ENCODE measurements around the gene SLAMF9. TPM values are rescaled to one million over a fixed set of nuclear protein-coding genes. Genes with fewer than 3 reads are reported as not detected.

SLAMF9 gene
- total RNA-seq, 1 experiment from 2014 or later = not detected

- Histone ChIP-seq H3K79me2 (ENCODE audit: insufficient read depth, low read length) (no peaks in the 10 kb centered on the region), H3K18ac (ENCODE audit: insufficient read length, low read depth, low read length) (no peak overlapping the region), H2BK12ac (ENCODE audit: insufficient read length, low read depth, low read length) (no peak overlapping the region), H3K23ac (ENCODE audit: insufficient read length, low read depth, low read length) (no peak overlapping the region), H2AK5ac (ENCODE audit: insufficient read length, low read length) (no peak overlapping the region), H3K4me1 (ENCODE audit: insufficient read depth, low read length) (no peaks in the 10 kb centered on the region; the same call in 1 of the 2 replicates), H4K20me1 (ENCODE audit: control insufficient read depth, insufficient read depth, insufficient read length) (no peaks in the 10 kb centered on the region), H3K4me2 (ENCODE audit: insufficient read depth, insufficient read length, low read length) (no peak overlapping the region), H2BK15ac (ENCODE audit: low read depth, low read length) (no peak overlapping the region), H3K79me1 (ENCODE audit: insufficient read depth, low read depth, low read length, poor library complexity, severe bottlenecking) (no peaks in the 10 kb centered on the region), H2BK120ac (ENCODE audit: low read depth, low read length, poor library complexity, severe bottlenecking) (no peak overlapping the region), H4K8ac (replicated peaks; ENCODE audit: insufficient read length, low read depth, low read length) (no peak overlapping the region), H3K27me3 (ENCODE audit: insufficient read depth, low read length) (no peaks in the 10 kb centered on the region; the same call in 1 of the 2 replicates), H4K91ac (ENCODE audit: insufficient read length, low read depth, low read length) (no peak overlapping the region), H3K27ac (ENCODE audit: insufficient read length, low read depth, low read length) (no peak overlapping the region), H3K56ac (ENCODE audit: insufficient read length, low read depth, low read length) (no peak overlapping the region), H3K9ac (ENCODE audit: extremely low read depth, insufficient read length, low read length) (no peak overlapping the region), H2BK5ac (ENCODE audit: insufficient read length, low read length) (no peak overlapping the region), H3K23me2 (ENCODE audit: insufficient read length, low read depth, low read length, poor library complexity, severe bottlenecking) (peaks cover 10% of the 10 kb centered on the region), H2AFZ (ENCODE audit: low read length) (no peak overlapping the region), H3K4ac (ENCODE audit: low read depth, low read length) (no peak overlapping the region), H3K14ac (ENCODE audit: insufficient read depth, low read length) (no peak overlapping the region), H3T11ph (ENCODE audit: low read length) (no peak overlapping the region), H4K5ac (ENCODE audit: insufficient read length, low read depth, low read length) (no peak overlapping the region), H3K9me3 (ENCODE audit: control insufficient read depth, low read depth, low read length) (no peaks in the 10 kb centered on the region), H2BK20ac (ENCODE audit: low read depth, low read length, poor library complexity, severe bottlenecking) (no peak overlapping the region)
- Mint-ChIP-seq H3K36me3 (ENCODE audit: insufficient read depth in 1 of 3, low read depth in 3 of 3) (peaks cover 0 to 3% (median 0%) of the 10 kb centered on the region in 3 experiments; a peak in 2 of 7 replicates), H3K4me3 (no peak overlapping the region), H3K9me3 (no peaks in the 10 kb centered on the region), H3K27me3 (ENCODE audit: low read depth) (peaks cover 24% of the 10 kb centered on the region), H3K4me1 (peaks cover 19 to 24% of the 10 kb centered on the region in 2 experiments), H3K27ac (no peak overlapping the region)
- TF ChIP-seq CTCF (conservative IDR thresholded peaks at IDR 0.05) = no peak
- peak; percentile 15 for DNase-seq
- WGBS (ENCODE audit: extremely low coverage, insufficient read length, low lambda C conversion rate) = no CpG with 5 or more reads among the region's 6 CpGs
Measured at GRCh38 chr1:159949123-159949522, 4.9 kb downstream of the SLAMF9 start.

Data from H9 (cell line).